Choroid plexus epithelial cell (primary cell): ENCODE measurements around the gene FAM217B.

Source experiments
- DNase-seq: peaks from one replicate; pipeline ENCODE4 v3.0.0-alpha.2; 2010; ENCODE audit warnings: low read depth
- H3K4me3 ChIP-seq: 2 replicates; pipeline ENCODE4 v1.5.1; 2011; ENCODE audit warnings: low read depth, mild to moderate bottlenecking, control low read depth, low read length, moderate library complexity
- TF ChIP-seq, protein P1 (sequence below): conservative IDR thresholded peaks from 2 replicates; pipeline ENCODE4 v1.5.1; 2011; ENCODE audit warnings: low read depth, mild to moderate bottlenecking, control low read depth, inconsistent platforms, low read length, moderate library complexity

Gene FAM217B

DNA sequence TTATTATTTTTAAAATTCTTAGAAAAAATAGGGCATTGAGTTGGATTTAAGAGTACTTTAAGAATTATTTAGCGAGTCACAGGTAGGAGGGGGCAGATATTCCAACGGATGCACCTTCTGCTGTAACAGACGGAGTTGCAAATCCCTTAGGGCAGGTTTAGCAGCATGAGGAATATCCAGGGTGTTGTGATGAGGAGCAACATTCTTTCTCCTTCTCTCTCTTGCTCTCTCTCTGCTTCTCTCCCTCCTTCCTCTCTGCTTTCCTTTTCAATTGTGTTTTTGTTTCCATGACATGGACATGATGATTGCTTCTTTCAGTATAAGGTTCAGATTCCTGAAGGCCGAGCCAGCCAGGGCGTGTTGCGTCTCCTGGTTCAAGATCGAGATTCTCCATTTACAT lies 46.9 kb downstream of the FAM217B start:
- TF ChIP-seq, protein P1, sequence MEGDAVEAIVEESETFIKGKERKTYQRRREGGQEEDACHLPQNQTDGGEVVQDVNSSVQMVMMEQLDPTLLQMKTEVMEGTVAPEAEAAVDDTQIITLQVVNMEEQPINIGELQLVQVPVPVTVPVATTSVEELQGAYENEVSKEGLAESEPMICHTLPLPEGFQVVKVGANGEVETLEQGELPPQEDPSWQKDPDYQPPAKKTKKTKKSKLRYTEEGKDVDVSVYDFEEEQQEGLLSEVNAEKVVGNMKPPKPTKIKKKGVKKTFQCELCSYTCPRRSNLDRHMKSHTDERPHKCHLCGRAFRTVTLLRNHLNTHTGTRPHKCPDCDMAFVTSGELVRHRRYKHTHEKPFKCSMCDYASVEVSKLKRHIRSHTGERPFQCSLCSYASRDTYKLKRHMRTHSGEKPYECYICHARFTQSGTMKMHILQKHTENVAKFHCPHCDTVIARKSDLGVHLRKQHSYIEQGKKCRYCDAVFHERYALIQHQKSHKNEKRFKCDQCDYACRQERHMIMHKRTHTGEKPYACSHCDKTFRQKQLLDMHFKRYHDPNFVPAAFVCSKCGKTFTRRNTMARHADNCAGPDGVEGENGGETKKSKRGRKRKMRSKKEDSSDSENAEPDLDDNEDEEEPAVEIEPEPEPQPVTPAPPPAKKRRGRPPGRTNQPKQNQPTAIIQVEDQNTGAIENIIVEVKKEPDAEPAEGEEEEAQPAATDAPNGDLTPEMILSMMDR = no peak
- no peak for DNase-seq
- no peak overlapping the region for H3K4me3 ChIP-seq

DNA sequence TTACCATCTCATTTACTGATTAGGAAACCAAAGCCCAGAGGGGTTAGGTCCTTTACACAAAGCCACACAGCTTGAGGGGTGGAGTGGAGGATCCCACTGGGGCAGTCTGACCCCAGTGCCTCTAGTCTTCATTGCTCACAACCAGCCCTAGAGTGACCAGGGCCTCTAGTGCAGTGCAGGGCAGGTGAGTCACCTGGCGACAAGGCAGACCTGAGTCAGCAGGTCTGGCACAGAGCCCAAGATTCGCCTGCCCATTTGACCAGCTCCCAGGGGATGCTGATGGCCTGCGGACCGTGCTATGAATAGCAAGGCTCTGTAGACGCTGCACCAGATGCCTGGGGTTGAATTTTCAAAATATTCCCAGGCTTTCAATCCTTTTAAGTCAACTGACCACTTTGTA lies 48.0 kb downstream of the FAM217B start:
- TF ChIP-seq, protein P1 = no peak
- DNase-seq = no peak
- H3K4me3 ChIP-seq = no peak overlapping the region

DNA sequence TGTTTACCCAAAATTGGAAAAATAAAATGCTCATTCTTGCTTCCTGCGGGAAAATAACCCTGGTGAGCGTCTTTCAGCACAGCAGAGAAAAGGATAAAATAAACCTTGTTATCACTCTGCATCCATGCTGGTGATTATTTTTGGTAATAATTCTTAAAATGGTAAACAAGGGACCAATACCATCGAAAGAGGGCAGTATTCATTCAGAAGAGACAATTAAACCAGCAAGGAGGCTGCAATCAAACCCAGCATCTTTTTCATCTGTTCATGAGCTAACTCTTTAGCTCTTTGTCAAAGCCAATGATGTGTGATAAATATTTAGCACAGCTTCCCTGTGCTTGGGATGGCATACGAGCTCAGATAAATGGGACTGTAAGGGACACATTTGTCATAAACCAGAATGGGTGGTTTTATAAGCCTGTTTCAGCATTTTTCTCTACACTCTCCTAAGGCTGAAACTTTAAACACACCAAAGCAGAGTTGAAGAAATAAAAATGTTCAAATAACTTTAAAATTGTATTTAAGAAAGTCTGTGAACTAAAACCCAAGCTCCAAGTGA lies 52.4 kb downstream of the FAM217B start:
- no peak overlapping the region for H3K4me3 ChIP-seq
- no peak for DNase-seq
- TF ChIP-seq, protein P1 = no peak

DNA sequence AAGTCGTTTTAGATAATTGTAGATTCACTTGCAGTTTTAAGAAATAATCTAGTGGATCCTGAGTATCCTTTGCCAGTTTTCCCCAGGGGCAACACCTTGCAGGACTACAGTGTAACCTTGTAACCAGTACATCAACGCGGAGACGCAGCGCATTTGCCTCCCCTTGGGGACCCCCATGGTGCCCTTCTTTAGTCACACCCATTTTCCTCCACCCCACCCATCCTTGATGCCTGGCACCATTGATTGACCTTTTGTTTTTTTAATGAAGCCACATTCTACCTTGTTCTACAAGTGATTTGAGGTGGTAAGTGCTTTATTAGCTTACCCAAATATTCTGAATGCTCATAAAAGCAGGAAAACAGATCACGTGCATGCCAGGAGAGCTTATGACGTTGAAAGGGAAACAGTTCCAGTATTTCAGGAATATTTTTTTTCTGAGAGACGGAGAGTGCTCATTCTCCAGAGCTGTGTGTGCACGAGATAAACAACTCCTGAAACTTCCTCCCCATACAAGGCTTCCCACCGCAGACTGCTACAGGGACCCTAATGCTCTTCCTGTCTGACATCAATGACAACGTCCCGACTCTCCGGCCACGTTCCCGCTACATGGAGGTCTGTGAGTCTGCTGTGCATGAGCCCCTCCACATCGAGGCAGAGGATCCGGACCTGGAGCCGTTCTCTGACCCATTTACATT lies 53.7 kb downstream of the FAM217B start:
- no peak for DNase-seq
- no peak overlapping the region for H3K4me3 ChIP-seq
- TF ChIP-seq, protein P1 = no peak

DNA sequence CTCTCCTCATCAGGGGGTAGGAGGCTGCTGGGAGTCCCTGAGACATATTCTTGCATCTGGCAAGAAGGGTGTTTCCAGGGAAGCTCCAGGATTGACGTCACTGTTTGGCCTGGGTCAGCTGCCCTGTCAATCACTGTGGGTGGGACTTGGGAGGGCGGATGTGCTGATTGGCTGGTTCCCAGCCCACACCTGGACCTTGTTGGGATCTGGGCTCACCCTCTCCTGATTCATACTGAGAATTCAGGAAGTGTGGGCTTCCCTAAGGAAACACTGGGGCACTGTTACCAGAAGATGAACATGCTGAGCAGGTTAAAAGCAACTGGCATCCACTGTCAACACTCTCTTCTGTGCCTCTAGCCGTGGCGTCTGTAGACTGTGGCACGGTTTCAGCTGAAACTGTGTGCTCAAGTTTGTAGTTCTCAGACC lies 54.5 kb downstream of the FAM217B start:
- peak; percentile 2 for DNase-seq
- no peak overlapping the region for H3K4me3 ChIP-seq
- TF ChIP-seq, protein P1 = no peak

DNA sequence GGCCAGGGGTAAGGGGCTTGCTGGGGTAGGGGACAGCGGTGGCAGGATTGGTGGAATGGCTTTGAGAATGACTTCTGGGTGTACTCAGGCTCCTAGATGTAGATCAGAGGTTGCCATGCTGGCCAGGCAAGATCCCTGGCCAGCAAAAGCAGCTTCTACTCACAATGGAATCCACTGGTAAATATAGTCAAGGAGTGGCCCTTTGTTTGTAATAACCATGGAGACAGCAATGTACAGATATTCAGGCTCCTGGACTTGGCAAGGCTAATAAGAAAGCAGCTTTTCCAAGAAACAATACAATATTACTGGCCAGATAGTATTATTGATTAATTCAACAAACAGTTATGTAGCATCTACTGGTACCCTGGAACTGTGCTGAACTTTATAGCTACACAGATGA lies 55.9 kb downstream of the FAM217B start:
- no peak for DNase-seq
- TF ChIP-seq, protein P1 = no peak
- H3K4me3 ChIP-seq = no peak overlapping the region

DNA sequence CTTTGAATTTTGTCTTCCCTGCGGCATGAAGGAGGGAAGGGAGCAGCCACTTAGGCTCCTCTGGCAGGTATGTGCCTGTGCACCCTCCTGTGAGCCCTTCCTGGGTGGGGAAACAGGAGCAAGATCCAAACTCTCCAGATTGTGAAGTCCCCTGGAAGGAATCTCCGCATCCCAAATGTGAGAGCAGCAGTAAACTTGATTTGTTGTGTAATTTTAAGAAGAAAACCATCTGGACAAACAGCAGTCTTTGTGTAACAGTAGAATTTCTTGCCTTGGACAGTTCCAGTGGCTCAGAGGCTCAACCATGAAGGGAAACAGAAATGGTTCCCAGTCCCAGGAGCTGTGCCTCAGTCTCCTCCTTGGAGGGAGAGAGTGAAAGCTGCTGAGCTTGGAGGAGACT lies 57.7 kb downstream of the FAM217B start:
- no peak for DNase-seq
- H3K4me3 ChIP-seq = no peak overlapping the region
- TF ChIP-seq, protein P1 = no peak
